GM10266 (cell line): ENCODE measurements around the gene TENM3.
"Not testable (repeated sequence)": the region's sequence is repeated elsewhere in the genome, so short reads cannot be mapped to it uniquely, and the experiment has no call there.

ENCODE experiments used
- DNase-seq: peaks from one replicate; pipeline ENCODE4 v3.0.0; 2012; ENCODE audit errors: extremely low spot score
- CTCF ChIP-seq: IDR thresholded peaks from 2 replicates; pipeline ENCODE4 v1.5.1; 2012; ENCODE audit warnings: mild to moderate bottlenecking, low read depth; ENCODE audit not compliant: control insufficient read depth, insufficient read depth; ENCODE audit errors: missing control alignments

Gene TENM3

GRCh38 chr4:182243204-182243603, at the start of gene TENM3:
TSS of gene TENM3 (plus strand) at chr4:182243402. CDS start at chr4:182324021, 80,619 bp downstream.
- DNase-seq: not testable (repeated sequence)

DNA sequence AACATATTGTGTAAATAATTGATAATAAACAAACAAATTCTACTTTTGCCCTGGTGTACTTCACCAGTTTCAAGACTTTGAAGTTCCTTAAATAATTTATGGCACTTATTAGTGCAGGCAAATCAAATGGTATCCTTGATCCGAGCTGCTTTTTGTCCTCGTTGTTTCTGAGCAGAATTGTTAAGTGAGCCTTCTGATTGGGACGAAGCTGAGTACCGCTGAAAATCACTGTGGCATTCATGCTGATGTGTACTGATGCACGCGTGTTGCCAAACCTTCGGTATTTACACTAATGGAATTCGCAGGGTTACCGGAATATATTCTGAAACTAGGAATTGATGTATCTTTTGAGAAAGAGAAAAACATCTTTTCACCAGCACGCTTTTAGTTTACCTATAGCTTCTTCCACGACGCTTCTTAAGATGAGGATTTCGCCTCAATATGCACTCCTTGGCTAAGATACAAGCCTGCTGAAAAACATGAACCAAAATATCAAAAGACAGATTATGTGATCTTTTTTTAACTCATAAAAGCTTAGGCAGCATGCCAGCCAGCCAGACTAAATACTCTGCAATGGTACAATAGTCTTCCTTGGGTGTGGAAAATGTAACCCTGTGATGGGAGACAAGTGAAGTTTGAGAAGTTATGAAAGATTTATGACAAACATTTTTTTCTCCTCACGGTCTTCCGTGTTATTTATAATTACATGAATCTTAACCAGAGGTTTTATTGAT, 48.9 kb upstream of the TENM3 start:
- no peak for TF ChIP-seq CTCF
- no peak for DNase-seq

GRCh38 chr4:182197611-182198010, 45.6 kb upstream of the TENM3 start:
- TF ChIP-seq CTCF: no peak
- DNase-seq: no peak

DNA sequence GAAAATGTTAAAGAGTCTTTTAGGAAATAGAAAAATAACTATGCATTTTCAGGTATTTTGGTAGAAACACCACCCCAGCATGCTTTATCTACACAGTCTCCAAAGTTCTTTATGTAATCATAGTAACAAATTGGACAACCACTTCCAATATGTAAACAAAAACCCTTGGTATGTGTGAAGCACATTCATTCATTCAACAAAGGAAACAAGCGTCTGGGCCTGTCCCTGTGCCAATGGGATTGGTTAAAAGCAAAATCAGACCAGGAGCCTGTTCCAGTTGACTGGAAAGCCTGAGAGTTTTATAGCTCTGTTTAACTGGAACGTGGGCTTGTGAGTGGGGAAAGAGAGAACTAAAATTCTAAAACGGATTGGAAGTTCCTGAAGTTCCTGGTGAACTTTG, 41.3 kb upstream of the TENM3 start:
- DNase-seq: no peak
- TF ChIP-seq CTCF: no peak

GRCh38 chr4:182202650-182203049, 40.6 kb upstream of the TENM3 start:
- no peak for DNase-seq
- no peak for TF ChIP-seq CTCF

- TF ChIP-seq CTCF: no peak
- DNase-seq: no peak
Observed at GRCh38 chr4:182203872-182204411, 39.3 kb upstream of the TENM3 start.

GRCh38 chr4:182205306-182205705, 37.9 kb upstream of the TENM3 start:
- DNase-seq: no peak
- no peak for TF ChIP-seq CTCF
